Measurements from ENCODE around the gene ZNF292. TPM values are rescaled to one million over a fixed set of nuclear protein-coding genes. Genes with fewer than 3 reads are reported as not detected.

ZNF292 gene
- total RNA-seq, 1 donor from 2014 or later, result 43.1 TPM

- intact Hi-C loops (cut with DNase I), result no loop called here
- DNase-seq (no peak), ATAC-seq (peak in 1 of 2 donors; percentile 28)
- H3K27ac ChIP-seq, result no peak overlapping the region
- no peak for TF ChIP-seq CTCF (IDR thresholded peaks at IDR 0.05)
- no peaks in the 10 kb centered on the region for H3K27me3 ChIP-seq (ENCODE audit: low read depth)
- H3K4me3 ChIP-seq, result no peak overlapping the region
- no peaks in the 10 kb centered on the region for H3K4me1 ChIP-seq
- no peaks in the 10 kb centered on the region for H3K36me3 ChIP-seq
- no peaks in the 10 kb centered on the region for H3K9me3 ChIP-seq
Measured at GRCh38 chr6:87274660-87275274, 119.4 kb downstream of the ZNF292 start.

GRCh38 chr6:87276624-87277023, 121.3 kb downstream of the ZNF292 start:
- TF ChIP-seq CTCF (IDR thresholded peaks at IDR 0.05), result no peak
- intact Hi-C loops (cut with DNase I), result no loop called here
- Histone ChIP-seq H3K36me3 (no peaks in the 10 kb centered on the region), H3K4me3 (no peak overlapping the region), H3K4me1 (no peaks in the 10 kb centered on the region), H3K27ac (no peak overlapping the region), H3K9me3 (no peaks in the 10 kb centered on the region), H3K27me3 (ENCODE audit: low read depth) (no peaks in the 10 kb centered on the region)
- DNase-seq, result no peak
- ATAC-seq, result no peak

GRCh38 chr6:87277123-87277522, 121.8 kb downstream of the ZNF292 start:
- Histone ChIP-seq H3K9me3 (no peaks in the 10 kb centered on the region), H3K27me3 (ENCODE audit: low read depth) (no peaks in the 10 kb centered on the region), H3K27ac (no peak overlapping the region), H3K4me3 (no peak overlapping the region), H3K4me1 (no peaks in the 10 kb centered on the region), H3K36me3 (no peaks in the 10 kb centered on the region)
- TF ChIP-seq CTCF (IDR thresholded peaks at IDR 0.05), result no peak
- DNase-seq (no peak), ATAC-seq (no peak)
- intact Hi-C loops (cut with DNase I), result no loop called here

- H3K36me3 ChIP-seq, result no peaks in the 10 kb centered on the region
- ATAC-seq, result no peak
- no peaks in the 10 kb centered on the region for H3K27me3 ChIP-seq (ENCODE audit: low read depth)
- no peak for TF ChIP-seq CTCF (IDR thresholded peaks at IDR 0.05)
- H3K4me1 ChIP-seq, result no peaks in the 10 kb centered on the region
- H3K4me3 ChIP-seq, result no peak overlapping the region
- intact Hi-C loops (cut with DNase I), result no loop called here
- DNase-seq, result no peak
- H3K9me3 ChIP-seq, result no peaks in the 10 kb centered on the region
- H3K27ac ChIP-seq, result no peak overlapping the region
Measured at GRCh38 chr6:87279196-87279595, 123.8 kb downstream of the ZNF292 start.

- ATAC-seq (no peak), DNase-seq (no peak)
- no peaks in the 10 kb centered on the region for H3K9me3 ChIP-seq
- intact Hi-C loops (cut with DNase I), result no loop called here
- no peaks in the 10 kb centered on the region for H3K27me3 ChIP-seq (ENCODE audit: low read depth)
- no peaks in the 10 kb centered on the region for H3K4me1 ChIP-seq
- no peak overlapping the region for H3K27ac ChIP-seq
- TF ChIP-seq CTCF (IDR thresholded peaks at IDR 0.05), result no peak
- no peaks in the 10 kb centered on the region for H3K36me3 ChIP-seq
- no peak overlapping the region for H3K4me3 ChIP-seq
Measured at GRCh38 chr6:87281426-87281825, 126.1 kb downstream of the ZNF292 start.
